Posterior cingulate gyrus (tissue), 11 donors: ENCODE data around the gene WDR74.

Experiments
- DNase-seq, 10 donors: peaks; one replicate each; pipeline versions ENCODE4 v3.0.0 to v3.0.0-alpha.2; 2020 to 2021; ENCODE audit warnings: mixed read lengths in 3 of 10
- intact Hi-C: fragments of 100-400 bp; cut with DNase I; formaldehyde crosslinking; loops from one replicate; pipeline ENCODE4 v1.15.1; 2023

WDR74 gene

DNA sequence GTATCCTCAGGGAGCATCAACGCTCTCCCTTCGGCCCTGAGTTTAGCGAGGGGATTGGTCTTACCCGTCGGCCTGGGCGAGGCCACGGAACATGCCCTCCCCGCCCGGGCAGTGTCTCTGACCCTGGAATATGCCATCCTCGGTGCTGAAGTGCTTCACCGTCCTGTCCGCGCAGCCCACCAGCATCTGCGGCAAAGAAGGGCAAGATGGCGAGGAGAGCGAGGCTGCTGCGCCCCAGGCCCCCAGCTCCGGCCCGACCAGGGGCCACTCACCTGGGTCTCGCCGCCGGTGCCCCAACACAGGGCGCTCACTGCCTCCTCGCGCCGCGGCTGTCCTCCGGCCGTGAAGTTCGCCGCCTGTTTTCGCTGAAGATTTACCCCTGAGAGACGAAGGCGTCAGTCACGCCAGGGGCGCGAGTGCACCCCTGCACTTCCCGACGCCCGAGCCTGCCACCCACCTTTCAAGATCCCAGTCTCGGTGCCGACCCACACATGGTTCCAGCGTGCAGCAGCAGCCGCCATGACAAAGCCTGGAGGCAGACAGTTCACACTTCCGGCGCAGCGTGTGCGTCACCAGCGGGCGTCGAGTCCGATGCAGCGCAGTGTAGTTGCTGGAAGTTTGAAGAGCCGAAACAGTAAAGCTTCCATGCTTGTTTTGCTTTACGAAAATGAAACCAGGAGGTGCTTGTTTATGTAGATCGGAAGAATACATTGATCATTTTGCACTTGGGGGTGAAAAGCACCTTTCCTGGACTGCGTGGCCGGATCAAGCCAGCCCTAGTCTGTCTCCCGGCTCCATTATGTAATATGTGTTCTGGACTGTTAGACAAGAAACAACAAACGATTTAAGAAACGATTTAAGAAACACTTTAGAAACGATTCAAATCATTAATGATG, at the start of gene WDR74:
WDR74 (minus strand) TSS at position 541 of the 896 bp plus-strand sequence; CDS start at position 521, 20 bp downstream.
- intact Hi-C loops = loop anchor here (1.0 to 10.0 kb wide), 2 partner anchors 17 to 114 kb away; partner anchors contain the start of genes HNRNPUL2 and TTC9C
- peak; percentile 92 to 99 (median 94) for DNase-seq

DNA sequence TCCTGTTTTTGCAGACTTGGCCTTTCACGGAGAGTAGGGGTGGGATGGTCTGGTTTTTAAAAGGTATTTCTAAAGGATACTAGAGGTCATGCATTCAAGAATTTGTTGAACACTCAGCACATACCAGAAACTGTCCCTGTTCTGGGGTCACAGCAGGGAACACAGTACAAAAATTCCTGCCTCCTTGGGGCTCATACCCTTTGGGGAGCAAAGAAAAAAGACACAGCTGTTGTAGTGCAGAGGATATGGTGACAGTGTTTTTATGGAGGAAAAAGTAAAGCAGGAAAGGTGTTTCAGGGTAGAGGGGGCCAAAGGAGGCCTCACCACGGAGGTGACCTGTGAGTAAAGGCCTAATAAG, 49.7 kb upstream of the WDR74 start:
- no peak for DNase-seq
- intact Hi-C loops = no loop called here

DNA sequence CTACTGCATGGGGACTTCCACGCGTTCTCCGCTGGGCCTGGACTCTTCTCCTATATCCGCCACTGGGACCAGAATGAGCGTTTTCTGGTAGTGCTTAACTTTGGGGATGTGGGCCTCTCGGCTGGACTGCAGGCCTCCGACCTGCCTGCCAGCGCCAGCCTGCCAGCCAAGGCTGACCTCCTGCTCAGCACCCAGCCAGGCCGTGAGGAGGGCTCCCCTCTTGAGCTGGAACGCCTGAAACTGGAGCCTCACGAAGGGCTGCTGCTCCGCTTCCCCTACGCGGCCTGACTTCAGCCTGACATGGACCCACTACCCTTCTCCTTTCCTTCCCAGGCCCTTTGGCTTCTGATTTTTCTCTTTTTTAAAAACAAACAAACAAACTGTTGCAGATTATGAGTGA, 49.0 kb upstream of the WDR74 start:
- intact Hi-C loops = no loop called here
- DNase-seq = peak in 1 of 10 donors; percentile 31

DNA sequence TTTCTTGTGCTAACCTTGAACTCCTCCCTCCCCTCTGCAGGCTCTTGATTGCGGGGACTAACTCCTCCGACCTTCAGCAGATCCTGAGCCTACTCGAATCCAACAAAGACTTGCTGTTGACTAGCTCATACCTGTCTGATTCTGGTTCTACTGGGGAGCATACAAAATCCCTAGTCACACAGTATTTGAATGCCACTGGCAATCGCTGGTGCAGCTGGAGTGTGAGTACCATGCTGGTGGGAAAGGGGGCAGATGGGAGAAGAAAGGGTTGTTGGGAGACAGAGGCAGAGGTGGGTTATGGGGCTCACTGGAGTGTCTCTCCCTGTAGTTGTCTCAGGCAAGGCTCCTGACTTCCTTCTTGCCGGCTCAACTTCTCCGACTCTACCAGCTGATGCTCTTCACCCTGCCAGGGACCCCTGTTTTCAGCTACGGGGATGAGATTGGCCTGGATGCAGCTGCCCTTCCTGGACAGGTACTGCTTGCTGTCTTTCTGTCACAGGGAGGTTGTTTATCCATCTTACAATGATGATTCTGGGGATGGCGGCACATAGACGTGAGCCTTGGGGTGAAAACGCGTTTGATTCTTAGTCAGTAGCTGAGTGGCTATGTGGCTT, 45.9 kb upstream of the WDR74 start:
- DNase-seq = peak in 1 of 10 donors; percentile 20
- intact Hi-C loops = no loop called here

DNA sequence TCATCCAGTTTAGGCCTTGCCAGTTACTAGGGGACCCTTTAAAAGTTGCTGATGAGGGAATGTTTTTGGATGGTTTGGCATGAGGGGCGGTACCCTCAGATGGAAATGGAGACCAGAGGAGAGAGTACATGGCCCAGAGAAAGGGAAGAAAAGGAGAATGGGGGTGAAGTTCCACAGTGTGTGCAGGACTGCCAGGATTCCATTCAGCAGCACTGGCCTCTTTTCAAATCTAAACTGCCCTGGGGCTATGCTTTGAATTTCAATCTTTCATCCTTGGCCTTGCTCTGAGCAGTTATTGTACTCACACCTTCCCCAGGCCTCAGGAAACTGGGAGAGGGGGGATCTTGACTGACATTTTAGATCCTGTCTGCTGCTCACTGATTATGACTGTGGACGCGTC, 44.3 kb upstream of the WDR74 start:
- DNase-seq = peak in 1 of 10 donors; percentile 4
- intact Hi-C loops = loop anchor here (5.0 kb wide), 1 partner anchor 96 kb away; the partner anchor contains the start of gene TMEM179B

DNA sequence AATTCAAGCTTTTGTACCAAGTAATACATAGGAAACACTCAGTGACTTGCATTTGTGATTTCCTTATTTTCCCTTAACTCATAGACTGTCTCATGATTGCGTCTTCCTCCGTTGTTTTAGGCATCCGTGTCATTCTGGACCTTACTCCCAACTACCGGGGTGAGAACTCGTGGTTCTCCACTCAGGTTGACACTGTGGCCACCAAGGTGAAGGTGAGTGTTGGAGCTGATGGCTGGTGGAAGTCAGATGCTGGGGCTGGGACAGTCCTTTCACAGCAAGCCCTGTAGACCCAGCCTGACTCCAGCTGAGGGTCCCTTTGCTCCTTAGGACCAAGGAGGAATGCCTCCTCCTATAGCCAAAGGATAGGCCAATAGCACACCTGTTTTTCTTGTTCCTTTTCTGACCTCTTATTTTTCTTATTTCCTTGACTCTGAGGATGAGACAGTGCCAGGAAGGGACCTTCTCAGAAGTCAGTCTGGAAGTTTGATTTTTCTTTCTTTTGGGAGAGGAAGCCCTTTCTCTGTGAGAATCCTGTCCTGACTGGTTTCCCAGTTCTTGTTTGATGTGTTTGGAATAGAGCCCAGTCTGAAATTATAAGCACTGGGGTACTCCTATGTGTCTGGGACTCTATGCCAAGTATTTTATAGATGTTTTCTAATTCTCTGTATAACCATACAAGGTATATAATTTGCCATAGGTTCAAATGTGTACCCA, 43.6 kb upstream of the WDR74 start:
- peak in 1 of 10 donors; percentile 12 for DNase-seq

DNA sequence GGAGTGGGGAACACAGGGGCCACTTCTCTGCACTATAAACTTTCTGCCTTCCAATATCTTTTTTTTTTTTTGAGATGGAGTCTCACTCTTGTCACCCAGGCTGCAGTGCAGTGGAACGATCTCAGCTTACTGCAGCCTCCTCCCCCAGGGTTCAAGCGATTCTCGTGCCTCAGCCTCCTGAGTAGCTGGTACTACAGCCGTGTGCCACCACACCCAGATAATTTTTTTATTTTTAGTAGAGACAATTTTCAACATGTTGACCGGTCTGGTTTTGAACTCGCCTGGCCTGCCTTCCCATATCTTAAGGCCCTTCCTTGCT, 43.0 kb upstream of the WDR74 start:
- intact Hi-C loops = loop anchor here (5.0 kb wide), 1 partner anchor 95 kb away; the partner anchor contains the start of gene TMEM179B
- DNase-seq = peak in 1 of 10 donors; percentile 31

More for the DNA sequence above, 43.6 kb upstream of the WDR74 start:
- intact Hi-C loops = loop anchor here (5.0 kb wide), 1 partner anchor 96 kb away; the partner anchor contains the start of gene TMEM179B

DNA sequence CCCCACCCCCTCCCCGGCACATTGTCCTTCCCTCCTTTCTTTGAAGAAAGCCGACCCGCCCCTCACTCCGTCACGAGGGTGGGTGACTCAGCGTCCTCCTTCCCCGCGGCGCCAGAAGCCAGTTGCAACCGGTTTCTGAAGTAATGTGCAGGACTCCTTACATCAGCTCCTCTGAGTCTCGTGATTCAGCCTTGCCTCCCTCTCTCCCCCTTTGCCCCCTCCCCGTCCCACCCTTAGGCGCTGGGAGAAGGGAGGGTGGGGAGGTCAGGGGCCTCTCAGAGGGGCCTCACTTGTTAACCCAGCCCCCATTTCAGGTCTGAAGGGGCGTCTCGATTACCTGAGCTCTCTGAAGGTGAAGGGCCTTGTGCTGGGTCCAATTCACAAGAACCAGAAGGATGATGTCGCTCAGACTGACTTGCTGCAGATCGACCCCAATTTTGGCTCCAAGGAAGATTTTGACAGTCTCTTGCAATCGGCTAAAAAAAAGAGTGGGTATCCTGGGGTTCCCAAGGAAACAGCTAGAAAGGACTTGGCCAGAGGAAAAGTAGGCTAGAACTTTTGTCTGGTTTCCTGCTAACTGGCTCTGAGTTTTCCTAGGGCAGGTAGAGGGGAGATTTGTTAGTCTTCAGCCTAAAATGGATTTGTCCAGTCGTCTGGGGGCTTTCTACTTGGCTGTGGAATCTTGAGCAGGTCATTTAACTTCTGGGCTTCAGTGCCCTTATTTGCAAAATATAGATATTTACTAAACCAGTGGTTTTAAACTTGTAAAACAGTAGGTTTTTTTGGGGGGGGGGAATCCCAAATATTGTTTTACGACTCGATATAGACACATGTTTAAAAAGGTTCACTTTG, 42.4 kb upstream of the WDR74 start:
- DNase-seq = peak; percentile 72 to 98 (median 88)
- intact Hi-C loops = loop anchor here (5.0 kb wide), 1 partner anchor 95 kb away; the partner anchor contains the start of gene TMEM179B

DNA sequence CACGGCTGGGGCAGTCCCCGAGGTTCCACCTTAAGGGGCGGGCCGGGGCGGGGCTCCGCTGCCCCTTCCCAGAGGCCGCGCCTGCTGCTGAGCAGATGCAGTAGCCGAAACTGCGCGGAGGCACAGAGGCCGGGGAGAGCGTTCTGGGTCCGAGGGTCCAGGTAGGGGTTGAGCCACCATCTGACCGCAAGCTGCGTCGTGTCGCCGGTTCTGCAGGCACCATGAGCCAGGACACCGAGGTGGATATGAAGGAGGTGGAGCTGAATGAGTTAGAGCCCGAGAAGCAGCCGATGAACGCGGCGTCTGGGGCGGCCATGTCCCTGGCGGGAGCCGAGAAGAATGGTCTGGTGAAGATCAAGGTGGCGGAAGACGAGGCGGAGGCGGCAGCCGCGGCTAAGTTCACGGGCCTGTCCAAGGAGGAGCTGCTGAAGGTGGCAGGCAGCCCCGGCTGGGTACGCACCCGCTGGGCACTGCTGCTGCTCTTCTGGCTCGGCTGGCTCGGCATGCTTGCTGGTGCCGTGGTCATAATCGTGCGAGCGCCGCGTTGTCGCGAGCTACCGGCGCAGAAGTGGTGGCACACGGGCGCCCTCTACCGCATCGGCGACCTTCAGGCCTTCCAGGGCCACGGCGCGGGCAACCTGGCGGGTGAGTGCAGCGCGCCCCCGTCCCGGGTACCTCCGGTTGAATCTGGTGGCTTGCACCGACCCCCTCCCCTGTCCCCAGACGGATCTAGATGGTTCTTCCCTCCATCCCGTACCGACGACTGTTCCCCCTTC, 41.6 kb upstream of the WDR74 start, which contains the start of gene SLC3A2:
SLC3A2 (plus strand) TSS at position 94 of the 776 bp plus-strand sequence; CDS start at position 222, 128 bp downstream.
- intact Hi-C loops = loop anchor here (5.0 kb wide), 1 partner anchor 94 kb away; the partner anchor contains the start of gene TMEM179B
- DNase-seq = peak; percentile 73 to 97 (median 84)

DNA sequence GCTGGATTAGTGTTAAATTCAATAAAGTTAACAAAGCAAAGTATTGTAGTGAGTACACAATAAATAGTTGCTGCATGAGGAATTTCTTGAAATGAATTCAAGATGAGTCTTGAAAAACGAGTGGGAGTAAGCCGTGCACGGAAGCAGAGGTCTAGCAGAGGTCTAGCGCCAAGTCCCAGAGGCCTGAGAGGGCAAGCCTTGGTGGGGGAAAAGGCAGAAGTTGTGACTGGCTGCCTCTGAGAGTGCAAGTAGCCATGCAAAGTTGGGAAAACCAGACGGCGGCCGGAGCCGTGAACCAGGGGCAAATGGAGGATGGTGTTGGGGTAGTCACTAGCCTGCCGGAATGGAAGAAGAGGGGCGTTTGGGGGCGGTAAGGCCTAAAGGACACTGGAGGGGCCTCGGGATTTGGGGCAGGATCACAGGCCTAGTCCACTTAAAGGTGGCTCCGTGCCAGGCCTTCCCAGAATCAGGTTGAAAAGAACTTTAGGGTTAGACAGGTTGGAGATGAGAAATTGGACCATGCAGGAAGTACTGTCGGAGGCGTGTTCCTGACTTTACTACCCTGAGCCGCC, 40.9 kb upstream of the WDR74 start:
- intact Hi-C loops = loop anchor here (5.0 kb wide), 1 partner anchor 93 kb away; the partner anchor contains the start of gene TMEM179B
- peak in 4 of 10 donors; percentile 22 to 82 (median 76) for DNase-seq

DNA sequence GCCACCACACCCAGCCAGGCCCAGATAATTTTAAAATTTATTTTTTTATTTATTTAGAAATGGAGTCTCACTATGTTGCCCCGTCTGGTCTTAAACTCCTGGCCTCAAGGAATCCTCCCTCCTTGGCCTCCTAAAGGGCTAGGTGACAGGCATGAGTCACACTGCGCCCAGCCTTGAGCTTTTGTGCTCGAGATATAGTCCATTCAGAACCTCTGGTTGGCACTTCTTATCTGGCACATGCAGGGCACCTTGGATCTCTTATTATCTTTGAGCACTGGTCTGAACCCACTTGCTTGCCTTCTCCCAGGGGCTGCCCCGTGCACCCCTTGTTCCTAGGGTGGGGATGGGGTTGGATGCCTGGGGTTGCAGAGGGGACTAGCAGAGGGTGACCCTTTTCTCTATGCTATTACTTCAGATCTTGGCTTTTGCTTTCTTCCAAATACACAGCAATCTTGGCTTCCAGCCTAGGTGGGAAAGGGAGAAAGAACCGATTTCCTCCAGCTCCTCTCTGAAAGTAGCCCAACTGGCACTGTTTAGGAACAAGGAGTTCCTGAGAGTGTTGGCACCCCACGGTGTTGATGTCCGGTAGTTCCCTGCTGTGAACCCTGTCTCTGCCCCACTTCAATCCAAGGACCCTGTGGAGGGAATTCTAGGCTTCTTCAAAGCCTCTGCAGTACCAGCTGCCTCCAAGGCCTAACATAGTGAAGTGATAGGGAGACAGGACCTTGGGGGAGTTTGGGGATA, 40.0 kb upstream of the WDR74 start:
- DNase-seq = peak in 4 of 10 donors; percentile 18 to 48 (median 23)
- intact Hi-C loops = no loop called here

DNA sequence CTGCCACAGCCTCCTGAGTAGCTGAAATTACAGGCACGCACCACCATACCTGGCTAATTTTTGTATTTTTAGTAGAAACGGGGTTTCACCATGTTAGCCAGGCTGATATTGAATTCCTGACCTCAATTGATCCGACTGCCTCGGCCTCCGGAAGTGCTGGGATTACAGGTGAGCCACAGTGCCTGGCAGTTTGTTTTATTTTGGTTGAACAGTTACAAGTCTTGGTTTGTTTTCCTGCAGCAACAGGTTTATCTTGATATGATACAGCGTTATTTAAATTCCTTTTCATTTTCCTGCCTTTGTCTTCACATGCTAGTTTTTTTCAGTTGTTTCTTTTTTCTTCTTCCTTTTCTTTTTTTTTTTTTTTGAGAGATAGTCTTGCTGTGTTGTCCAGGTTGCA, 37.3 kb upstream of the WDR74 start:
- peak in 1 of 10 donors; percentile 29 for DNase-seq
- intact Hi-C loops = no loop called here

DNA sequence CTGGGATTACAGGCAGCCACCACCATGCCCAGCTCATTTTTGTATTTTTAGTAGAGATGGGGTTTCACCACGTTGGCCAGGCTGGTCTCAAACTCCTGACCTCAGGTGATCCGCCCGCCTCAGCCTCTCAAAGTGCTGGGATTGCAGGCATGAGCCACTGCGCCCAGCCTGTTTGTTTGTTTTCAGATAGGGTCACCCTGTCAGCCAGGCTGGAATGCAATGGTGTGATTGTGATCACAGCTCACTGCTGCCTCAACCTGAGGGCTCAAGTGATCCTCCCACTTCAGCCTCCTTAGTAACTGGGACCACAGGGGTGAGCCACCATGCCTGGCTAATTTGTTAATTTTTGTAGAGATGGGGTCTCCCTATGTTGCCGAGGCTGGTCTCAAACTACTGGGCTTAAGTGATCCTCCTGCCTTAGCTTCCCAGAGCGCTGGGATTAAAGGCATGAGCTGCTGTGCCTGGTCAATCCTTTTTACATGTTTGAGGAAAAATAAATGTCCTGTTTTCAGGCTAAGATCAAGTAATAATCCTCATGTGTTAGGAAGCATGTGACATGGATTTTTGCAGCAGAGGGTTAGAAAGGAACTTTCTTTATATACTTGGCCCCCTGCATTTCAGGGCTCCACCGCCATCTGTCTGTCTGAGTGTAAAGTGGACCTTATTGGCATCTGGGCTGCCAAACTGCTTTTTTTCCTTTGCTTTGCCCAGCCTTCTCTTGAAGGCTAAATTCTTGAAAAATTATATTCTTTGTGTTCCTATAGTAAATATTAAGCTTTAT, 36.5 kb upstream of the WDR74 start:
- DNase-seq = peak in 2 of 10 donors; percentile 16 to 54
- intact Hi-C loops = no loop called here

DNA sequence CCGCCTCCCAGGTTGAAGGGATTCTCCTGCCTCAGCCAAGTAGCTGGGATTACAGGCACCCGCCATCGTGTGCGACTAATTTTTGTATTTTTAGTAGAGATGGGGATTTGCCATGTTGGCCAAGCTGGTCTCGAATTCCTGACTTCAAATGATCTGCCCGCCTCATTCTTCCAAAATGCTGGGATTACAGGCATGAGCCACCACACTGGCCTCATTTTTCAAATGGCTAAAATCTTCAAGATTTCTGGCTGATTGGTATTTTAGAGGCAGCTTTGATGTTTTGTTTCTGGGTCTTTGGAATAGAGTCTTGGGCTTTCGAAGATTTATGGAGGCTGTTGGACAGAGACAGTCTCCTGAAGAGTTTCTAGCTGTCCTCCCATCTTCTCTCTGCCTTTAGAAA, 35.5 kb upstream of the WDR74 start:
- peak in 1 of 10 donors; percentile 3 for DNase-seq
- intact Hi-C loops = no loop called here

DNA sequence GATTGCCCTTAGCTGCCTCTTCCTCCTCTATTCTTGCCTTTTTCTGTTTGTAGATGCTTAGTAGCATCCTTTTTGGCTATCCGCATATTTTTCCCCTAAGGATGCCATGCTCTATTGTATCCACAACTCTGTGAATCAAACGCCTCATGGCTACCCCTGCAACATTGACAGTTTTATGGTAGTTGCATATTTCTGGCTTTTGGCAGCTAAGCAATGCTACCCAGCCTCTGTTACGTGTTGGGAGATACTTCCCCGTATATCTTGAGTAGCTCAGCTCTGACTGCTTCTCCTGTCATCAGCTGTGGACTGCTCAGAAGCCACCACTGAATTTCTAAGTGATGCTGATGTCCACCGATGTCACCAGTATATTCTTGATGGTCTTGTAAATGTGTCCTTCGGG, 26.2 kb upstream of the WDR74 start:
- intact Hi-C loops = no loop called here
- DNase-seq = no peak

DNA sequence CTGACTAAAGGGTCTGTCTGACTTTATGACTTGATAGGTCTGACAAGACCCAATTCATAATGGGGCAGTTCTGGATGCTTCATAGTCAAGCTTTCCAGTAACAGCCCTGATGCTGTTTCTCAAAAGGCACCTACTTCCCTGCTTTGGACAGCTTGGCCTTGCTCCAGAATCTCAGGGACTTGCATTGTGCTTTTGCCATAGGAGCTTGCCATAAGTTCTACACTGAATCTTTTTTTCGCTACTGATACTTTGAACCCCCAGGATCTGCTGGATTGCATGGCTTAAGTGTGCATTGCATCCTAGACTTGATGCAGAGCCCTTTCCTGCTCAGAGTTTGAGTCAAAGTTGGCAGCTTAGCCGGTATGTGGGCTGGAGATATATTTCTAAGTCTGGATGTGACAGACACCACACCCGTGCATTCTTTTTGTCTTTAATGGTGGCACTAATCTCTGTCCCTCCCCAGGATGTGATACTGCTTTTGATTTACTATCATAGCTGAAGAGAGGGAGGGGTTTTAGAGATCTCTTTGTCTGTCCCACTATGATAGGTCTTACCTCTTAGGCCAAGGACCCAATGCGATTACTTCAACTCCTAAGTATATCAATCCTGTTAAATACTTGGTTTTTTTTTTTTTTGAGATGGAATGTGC, 24.4 kb upstream of the WDR74 start:
- intact Hi-C loops = loop anchor here (5.0 kb wide), 1 partner anchor 132 kb away; no protein-coding TSS in a partner anchor
- no peak for DNase-seq
